Measurements from ENCODE around the gene ZFYVE28.
A peak's percentile ranks its signal among the peaks of the same experiment; 100 is the strongest.
"Not testable (repeated sequence)": the region's sequence is repeated elsewhere in the genome, so short reads cannot be mapped to it uniquely, and the experiment has no call there.

ZFYVE28 gene

GRCh38 chr4:2284161-2284933, 134.1 kb downstream of the ZFYVE28 start:
- DNase-seq, result no peak

- DNase-seq, result no peak
Observed at GRCh38 chr4:2283199-2283711, 135.2 kb downstream of the ZFYVE28 start.

DNA sequence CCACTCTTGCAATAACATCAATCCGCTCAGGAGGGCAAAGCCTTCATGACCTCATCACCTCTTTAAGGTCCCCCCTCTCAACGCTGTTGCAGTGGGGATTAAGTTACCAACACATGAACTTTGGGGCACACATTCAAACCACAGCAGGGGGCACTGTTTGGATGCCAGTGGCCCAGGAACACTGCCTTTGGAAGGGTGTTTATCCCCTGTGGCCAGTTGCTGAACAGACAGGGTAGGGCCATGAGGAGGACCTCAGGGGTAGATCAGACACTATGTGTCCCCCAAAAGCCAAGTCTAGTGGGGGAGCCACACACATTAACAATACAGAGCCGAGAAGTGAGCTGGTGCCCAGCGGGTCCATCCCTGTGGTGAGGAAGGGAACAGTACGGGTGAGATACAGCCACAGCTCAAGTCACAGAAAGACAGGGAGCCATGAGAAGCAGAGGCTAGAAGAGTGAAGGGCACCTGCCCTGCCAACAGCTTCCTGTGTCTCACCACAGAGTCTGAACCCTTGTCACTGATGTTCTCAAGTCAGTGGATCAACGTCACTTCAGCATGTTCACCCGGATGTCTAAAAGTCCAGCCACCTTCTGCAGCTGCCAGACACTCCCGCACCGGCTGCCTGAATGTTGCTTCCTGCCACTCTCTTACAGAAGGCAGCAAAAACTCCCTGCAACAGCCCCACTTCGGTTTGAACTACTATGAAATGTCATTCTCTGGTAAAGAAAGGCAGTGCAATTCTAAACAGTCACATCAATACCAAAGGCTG, 136.7 kb downstream of the ZFYVE28 start:
- DNase-seq, result no peak

- no peak for DNase-seq
Observed at GRCh38 chr4:2280531-2281300, 137.7 kb downstream of the ZFYVE28 start.

GRCh38 chr4:2277956-2278355, 140.5 kb downstream of the ZFYVE28 start:
- no peak for DNase-seq

DNA sequence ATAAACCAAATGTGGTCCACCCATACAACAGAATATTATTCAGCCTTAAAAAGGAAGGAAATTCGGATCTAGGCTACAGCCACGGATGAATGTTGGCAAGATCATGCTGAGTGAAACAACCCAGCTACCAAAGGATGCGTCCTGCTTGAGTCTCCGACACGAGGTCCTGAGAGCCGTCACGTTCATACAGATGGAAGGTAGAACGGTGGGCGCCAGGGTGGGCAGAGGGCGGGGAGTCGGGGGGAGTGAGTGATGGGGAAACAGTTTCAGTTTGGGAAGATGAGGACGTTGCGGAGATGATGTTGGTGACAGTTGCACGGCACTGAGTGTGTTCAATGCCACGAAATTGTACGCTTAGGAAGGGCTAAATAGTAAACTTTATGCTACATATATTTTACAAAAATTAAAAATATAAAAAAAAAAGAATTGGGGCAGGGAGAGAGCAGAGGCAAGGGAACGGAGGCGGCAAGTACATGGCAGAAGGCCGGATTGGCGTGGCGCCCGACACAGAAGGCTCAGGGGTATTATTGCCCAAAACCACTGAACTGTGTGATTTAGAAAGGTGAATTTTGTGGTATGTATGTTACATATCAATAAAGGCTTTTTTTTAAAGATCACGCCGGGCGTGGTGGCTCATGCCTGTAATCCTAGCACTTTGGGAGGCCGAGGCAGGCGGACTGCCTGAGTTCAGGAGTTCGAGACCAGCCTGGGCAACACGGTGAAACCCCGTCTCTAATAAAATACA, 141.7 kb downstream of the ZFYVE28 start:
- peak; percentile 27 for DNase-seq

DNA sequence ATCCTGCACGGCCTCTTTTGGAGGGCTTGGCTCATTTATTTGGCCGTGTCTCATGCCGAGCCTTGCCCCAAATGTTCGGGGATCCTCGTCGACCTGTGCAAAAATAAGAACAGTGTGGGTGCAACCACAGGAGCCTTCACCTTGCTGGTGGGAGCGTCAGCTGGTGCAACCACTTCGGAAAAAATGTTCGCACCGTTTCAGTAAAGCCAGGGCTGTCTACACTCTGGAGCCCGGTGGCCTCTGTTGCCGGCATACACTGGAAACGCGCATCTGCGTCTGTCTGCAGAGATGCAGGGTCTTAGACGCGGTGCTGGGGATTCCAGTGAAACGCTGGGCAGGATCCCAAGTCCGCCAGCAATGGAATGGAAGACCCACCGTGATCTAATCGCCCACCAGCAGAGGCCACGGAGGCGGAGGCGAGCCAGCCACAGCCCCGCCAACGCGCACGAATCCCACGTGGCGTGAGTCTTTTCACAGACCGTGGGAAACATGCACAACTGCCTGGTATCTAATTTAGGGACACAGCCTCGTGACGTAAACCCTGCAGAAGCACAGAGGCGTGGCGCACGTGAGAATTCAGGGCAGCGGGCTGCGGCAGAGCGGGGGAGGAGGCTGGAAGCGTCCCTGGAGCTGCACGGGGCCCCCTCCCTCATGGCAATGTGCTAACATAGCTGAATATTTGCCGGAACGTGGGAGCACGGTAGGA, 142.7 kb downstream of the ZFYVE28 start:
- DNase-seq, result no peak

DNA sequence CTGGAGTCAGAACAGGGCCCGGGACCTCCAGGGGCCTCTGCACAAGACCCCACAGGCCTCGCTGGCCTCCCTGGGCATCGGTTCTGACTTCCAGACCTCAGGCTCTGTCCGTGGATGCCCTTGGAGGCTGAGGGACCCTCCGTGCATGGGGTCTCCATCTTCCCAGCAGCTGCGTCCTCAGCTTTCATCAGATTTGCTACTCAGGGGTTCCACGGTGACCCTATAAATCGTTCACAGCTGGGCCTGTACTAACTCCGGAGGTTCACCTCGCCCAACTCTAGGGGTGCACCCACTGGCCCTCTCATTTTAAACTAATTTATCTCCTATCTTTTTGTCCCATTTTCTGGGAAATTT, 143.4 kb downstream of the ZFYVE28 start:
- not testable (repeated sequence) for DNase-seq

- DNase-seq, result peak; percentile 30
Observed at GRCh38 chr4:2274320-2275043, 144.0 kb downstream of the ZFYVE28 start.

- no peak for DNase-seq
Observed at GRCh38 chr4:2273657-2274319, 144.7 kb downstream of the ZFYVE28 start.

- no peak for DNase-seq
Observed at GRCh38 chr4:2273221-2273620, 145.2 kb downstream of the ZFYVE28 start.

DNA sequence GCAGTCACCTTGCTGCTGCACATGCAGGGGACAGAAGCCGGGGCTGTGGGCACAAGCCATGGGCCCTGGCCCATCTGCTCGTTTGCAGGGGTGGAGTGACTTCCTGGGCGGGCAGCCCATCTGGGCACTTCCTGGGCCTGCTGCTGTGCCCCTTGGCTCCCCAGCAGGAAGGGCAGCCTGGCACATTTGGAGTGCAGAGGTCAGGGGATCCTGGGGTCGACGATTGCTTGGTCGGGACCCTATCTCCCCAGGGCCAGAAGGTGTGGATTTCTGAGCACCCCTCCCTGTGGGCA, 145.7 kb downstream of the ZFYVE28 start:
- DNase-seq, result no peak

- DNase-seq, result no peak
Observed at GRCh38 chr4:2272026-2272827, 146.2 kb downstream of the ZFYVE28 start.

- no peak for DNase-seq
Observed at GRCh38 chr4:2271279-2272025, 147.0 kb downstream of the ZFYVE28 start.

GRCh38 chr4:2270341-2271165, 147.9 kb downstream of the ZFYVE28 start:
- DNase-seq, result no peak

- DNase-seq, result no peak
Observed at GRCh38 chr4:2269618-2270163, 148.8 kb downstream of the ZFYVE28 start.

DNA sequence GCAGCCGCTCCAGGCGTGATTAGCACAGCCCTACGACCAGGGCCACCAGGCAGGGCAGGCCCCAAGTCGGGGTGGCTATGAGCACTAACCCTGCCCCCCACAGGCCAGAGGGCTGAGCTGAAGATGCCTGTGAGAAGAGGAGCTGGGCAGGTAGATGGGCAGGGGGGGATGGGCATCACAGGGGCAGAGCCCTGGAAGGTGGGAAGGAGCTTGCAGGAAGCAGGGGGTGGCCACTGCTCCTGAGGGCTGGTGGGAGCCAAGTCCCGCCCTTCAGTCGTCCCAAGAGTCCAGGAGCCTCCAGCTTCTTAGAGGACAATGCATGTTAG, 149.3 kb downstream of the ZFYVE28 start:
- DNase-seq, result no peak
